Ascending aorta (tissue), 2 donors: ENCODE data around the gene DAGLA. TPM values are rescaled to one million over a fixed set of nuclear protein-coding genes. Genes with fewer than 3 reads are reported as not detected.
A peak's percentile ranks its signal among the peaks of the same experiment; 100 is the strongest.

Experiments
- DNase-seq, 2 donors: peaks; one replicate each; pipeline ENCODE4 v3.0.0-alpha.2; 2019; ENCODE audit warnings: low spot score in 2 of 2
- H3K27ac ChIP-seq, 2 donors: fragments of 200-600 bp; sonication (generic); one replicate each; pipeline ENCODE4 v1.5.1; 2016 to 2017; ENCODE audit warnings: mild to moderate bottlenecking in 1 of 2
- H3K27me3 ChIP-seq: fragments of 200-600 bp; sonication (generic); one replicate; pipeline ENCODE4 v1.5.1; 2017
- H3K36me3 ChIP-seq, 2 donors: fragments of 200-600 bp; sonication (generic); one replicate each; pipeline ENCODE4 v1.5.1; 2016
- H3K4me1 ChIP-seq, 2 donors: fragments of 200-600 bp; sonication (generic); one replicate each; pipeline ENCODE4 v1.5.1; 2016 to 2017; ENCODE audit warnings: mild to moderate bottlenecking in 1 of 2
- H3K4me3 ChIP-seq, 2 donors: fragments of 200-600 bp; sonication (generic); one replicate each; pipeline ENCODE4 v1.5.1; 2016 to 2017; ENCODE audit warnings: mild to moderate bottlenecking in 1 of 2
- H3K9me3 ChIP-seq, 2 donors: fragments of 200-600 bp; sonication (generic); one replicate each; pipeline ENCODE4 v1.5.1; 2016
- CTCF ChIP-seq, 3 experiments: fragments of 200-600 bp in 2 of 3; fragments of 450-650 bp in 1 of 3; sonication (generic) in 2 of 3; IDR thresholded peaks; one replicate each; pipeline ENCODE4 v1.5.1; 2016 to 2019; ENCODE audit warnings: antibody characterized with exemption in 3 of 3, mild to moderate bottlenecking in 1 of 3, moderate library complexity in 1 of 3
- intact Hi-C: fragments of 100-400 bp; cut with DNase I; formaldehyde crosslinking; loops from one replicate; pipeline ENCODE4 v1.15.1; 2023
- total RNA-seq: library from RNA; depleted of rRNA; stranded (reverse); fragments of >200 nt; gene quantifications from one replicate; pipeline ENCODE4 v1.1.0, GENCODE V29; 2016

Gene DAGLA
- total RNA-seq, 1 donor from 2014 or later: 5.3 TPM

GRCh38 chr11:61728066-61728939 lies 48.1 kb downstream of the DAGLA start:
- H3K9me3 ChIP-seq: no peaks in the 10 kb centered on the region
- intact Hi-C loops: no loop called here
- TF ChIP-seq CTCF (IDR thresholded peaks at IDR 0.05): no peak
- H3K4me3 ChIP-seq: no peak overlapping the region
- no peaks in the 10 kb centered on the region for H3K27me3 ChIP-seq
- no peak overlapping the region for H3K27ac ChIP-seq
- no peaks in the 10 kb centered on the region for H3K36me3 ChIP-seq
- DNase-seq: no peak
- peaks cover 0 to 6% of the 10 kb centered on the region in 2 donors for H3K4me1 ChIP-seq

GRCh38 chr11:61728940-61729219 lies 48.7 kb downstream of the DAGLA start:
- no peak overlapping the region for H3K4me3 ChIP-seq
- H3K4me1 ChIP-seq: peaks cover 0 to 6% of the 10 kb centered on the region in 2 donors
- no peaks in the 10 kb centered on the region for H3K36me3 ChIP-seq
- no peak for DNase-seq
- no peak overlapping the region for H3K27ac ChIP-seq
- H3K27me3 ChIP-seq: no peaks in the 10 kb centered on the region
- intact Hi-C loops: no loop called here
- TF ChIP-seq CTCF (IDR thresholded peaks at IDR 0.05): no peak
- H3K9me3 ChIP-seq: no peaks in the 10 kb centered on the region

GRCh38 chr11:61730240-61730994 lies 50.2 kb downstream of the DAGLA start:
- no peaks in the 10 kb centered on the region for H3K36me3 ChIP-seq
- no peak overlapping the region for H3K4me3 ChIP-seq
- H3K27me3 ChIP-seq: no peaks in the 10 kb centered on the region
- peaks cover 0 to 6% of the 10 kb centered on the region in 2 donors for H3K4me1 ChIP-seq
- no peak for DNase-seq
- H3K27ac ChIP-seq: no peak overlapping the region
- H3K9me3 ChIP-seq: no peaks in the 10 kb centered on the region
- intact Hi-C loops: no loop called here
- TF ChIP-seq CTCF (IDR thresholded peaks at IDR 0.05): no peak

- no peak for TF ChIP-seq CTCF (IDR thresholded peaks at IDR 0.05)
- Histone ChIP-seq H3K9me3 (no peaks in the 10 kb centered on the region), H3K27ac (no peak overlapping the region), H3K4me3 (no peak overlapping the region), H3K36me3 (peaks cover 0 to 5% of the 10 kb centered on the region in 2 donors), H3K27me3 (no peaks in the 10 kb centered on the region), H3K4me1 (peaks cover 0 to 6% of the 10 kb centered on the region in 2 donors)
- no peak for DNase-seq
- intact Hi-C loops: no loop called here
These were observed 51.2 kb downstream of the DAGLA start for GRCh38 chr11:61731211-61731951.

GRCh38 chr11:61731952-61732675 lies 51.9 kb downstream of the DAGLA start:
- TF ChIP-seq CTCF (IDR thresholded peaks at IDR 0.05): no peak
- Histone ChIP-seq H3K27me3 (no peaks in the 10 kb centered on the region), H3K9me3 (no peaks in the 10 kb centered on the region), H3K27ac (peak overlapping the region in 1 of 2 donors; percentile 74), H3K4me3 (no peak overlapping the region), H3K36me3 (peaks cover 0 to 5% of the 10 kb centered on the region in 2 donors), H3K4me1 (peaks cover 0 to 6% of the 10 kb centered on the region in 2 donors)
- no peak for DNase-seq
- intact Hi-C loops: no loop called here
